Endometrial microvascular endothelial cells (primary cell): ENCODE measurements around the gene NAP1L4. TPM values are rescaled to one million over a fixed set of nuclear protein-coding genes. Genes with fewer than 3 reads are reported as not detected.
"Not testable (repeated sequence)": the region's sequence is repeated elsewhere in the genome, so short reads cannot be mapped to it uniquely, and the experiment has no call there.

Experiments
- in situ Hi-C: cut with HindIII; loops from 2 replicates; pipeline ENCODE4 v1.10.0; 2017; ENCODE audit warnings: low sequenced_read_pairs, low pct_unique_long_range_greater_than_20kb; ENCODE audit errors: inconsistent ontology term
- total RNA-seq: library from RNA; depleted of rRNA; stranded (reverse); fragments of >200 nt; gene quantifications from one replicate; pipeline ENCODE4 v1.2.3, GENCODE V29; 2015; ENCODE audit errors: inconsistent ontology term

The NAP1L4 gene
- total RNA-seq, 1 donor from 2014 or later = 145 TPM

- in situ Hi-C loops = no loop called here
Observed at GRCh38 chr11:2945031-2945756, 46.9 kb downstream of the NAP1L4 start.

- in situ Hi-C loops = no loop called here
Observed at GRCh38 chr11:2944530-2944929, 47.6 kb downstream of the NAP1L4 start.

GRCh38 chr11:2943711-2944118 is 48.4 kb downstream of the NAP1L4 start:
- in situ Hi-C loops = no loop called here

DNA sequence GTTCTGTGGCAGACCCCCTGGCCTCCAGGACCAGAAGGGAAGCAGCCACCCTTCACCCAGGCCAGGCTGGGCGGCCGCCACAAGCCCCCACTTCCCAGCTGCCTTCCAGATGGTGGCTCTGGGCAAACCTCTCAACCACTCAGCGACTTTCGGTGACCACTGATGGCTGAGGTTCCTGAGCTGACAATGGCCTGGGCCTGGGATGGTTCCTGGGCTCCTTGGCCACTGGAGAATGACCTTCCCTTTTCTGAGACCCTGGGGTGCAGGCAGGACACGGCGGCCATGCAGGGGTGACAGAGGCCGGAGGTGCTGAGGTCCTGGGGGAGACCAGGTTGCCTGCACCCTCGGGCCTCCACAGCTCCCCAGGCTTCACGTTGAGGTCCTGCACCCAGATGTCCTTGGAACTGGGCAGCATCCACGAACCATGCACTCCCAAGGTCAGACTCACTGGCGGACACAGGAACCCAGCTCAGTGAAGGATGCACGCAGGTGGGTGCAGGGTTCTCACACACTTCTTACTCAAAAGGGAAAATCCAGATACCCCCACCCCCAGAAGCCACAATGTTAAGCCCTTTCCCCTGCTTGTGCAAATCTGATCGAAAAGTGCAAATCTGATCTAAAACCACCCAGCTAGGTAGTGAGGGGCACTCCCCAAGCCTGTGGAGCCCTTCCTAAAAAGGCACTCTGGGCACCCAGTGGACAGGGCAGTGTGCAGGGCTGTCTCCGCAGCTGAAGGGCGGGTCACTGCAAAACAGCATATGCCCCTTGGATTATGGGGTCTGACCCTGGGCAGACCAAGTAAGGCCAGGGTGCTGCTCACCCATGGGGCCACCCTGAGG is 49.0 kb downstream of the NAP1L4 start:
- in situ Hi-C loops = no loop called here

DNA sequence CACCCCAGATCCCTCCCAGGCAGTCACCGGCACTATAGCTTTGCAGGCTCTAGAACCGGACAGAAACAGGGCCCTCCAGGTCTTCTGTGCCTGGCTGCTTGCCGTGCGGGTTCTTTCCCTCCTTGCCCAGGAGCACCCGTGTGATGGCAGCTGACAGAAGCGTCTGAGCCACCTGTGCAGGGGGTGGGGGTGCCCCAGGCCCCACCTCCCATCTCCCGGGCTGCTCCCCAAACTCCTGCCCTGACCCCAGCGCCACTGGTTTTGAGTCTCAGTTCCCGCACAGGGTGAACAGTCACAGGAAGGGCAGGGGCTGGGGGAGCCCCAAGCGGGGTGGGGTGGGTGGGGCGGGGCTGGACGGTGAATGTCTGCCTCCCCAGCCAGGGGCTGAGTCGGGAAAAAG is 49.7 kb downstream of the NAP1L4 start:
- in situ Hi-C loops = no loop called here

DNA sequence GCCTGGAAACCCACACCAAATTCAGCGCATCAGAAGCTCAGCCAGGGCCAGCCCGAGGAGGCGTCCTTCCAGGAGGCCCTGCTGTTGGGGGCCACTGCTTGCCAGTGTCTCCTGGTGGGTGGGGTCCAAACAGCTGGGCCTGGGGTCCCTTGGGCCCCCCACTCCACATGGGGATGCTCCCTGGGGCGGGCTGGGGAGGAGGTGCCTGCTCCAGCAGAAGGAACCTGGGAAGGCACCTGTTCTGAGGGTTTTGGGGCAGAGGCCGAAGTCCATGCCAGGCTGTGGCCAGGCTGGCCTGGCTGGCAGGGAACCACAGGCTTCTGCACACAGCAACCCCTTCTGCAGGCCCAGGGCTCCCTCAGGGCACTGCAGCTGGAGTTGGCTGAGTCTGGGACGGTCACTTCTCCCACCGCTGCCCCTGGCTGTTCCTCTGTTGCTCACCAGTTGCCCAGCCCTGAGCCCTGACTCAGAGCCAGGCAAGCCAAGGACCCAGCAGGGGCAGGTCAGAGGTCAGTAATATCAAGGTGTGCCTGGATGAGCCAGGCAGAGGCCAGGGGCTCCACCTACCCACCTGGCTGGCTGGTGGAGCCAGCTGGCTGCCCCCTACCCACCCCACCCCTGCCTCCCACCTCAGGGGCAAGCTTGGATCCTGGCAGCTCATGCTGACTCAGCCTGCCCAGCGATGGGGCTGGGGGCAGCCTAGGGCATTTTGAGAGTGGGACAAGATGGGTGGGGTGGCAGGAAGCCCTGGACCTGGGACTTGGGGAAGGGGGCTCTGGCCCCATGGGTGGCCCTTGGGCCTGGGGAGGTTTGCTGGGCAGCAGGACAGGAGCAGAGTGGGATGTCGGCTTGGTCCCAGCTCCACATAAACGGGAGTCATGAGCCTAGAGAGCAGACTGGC is 51.0 kb downstream of the NAP1L4 start:
- in situ Hi-C loops = no loop called here

- in situ Hi-C loops = no loop called here
Observed at GRCh38 chr11:2940147-2940920, 51.8 kb downstream of the NAP1L4 start.

DNA sequence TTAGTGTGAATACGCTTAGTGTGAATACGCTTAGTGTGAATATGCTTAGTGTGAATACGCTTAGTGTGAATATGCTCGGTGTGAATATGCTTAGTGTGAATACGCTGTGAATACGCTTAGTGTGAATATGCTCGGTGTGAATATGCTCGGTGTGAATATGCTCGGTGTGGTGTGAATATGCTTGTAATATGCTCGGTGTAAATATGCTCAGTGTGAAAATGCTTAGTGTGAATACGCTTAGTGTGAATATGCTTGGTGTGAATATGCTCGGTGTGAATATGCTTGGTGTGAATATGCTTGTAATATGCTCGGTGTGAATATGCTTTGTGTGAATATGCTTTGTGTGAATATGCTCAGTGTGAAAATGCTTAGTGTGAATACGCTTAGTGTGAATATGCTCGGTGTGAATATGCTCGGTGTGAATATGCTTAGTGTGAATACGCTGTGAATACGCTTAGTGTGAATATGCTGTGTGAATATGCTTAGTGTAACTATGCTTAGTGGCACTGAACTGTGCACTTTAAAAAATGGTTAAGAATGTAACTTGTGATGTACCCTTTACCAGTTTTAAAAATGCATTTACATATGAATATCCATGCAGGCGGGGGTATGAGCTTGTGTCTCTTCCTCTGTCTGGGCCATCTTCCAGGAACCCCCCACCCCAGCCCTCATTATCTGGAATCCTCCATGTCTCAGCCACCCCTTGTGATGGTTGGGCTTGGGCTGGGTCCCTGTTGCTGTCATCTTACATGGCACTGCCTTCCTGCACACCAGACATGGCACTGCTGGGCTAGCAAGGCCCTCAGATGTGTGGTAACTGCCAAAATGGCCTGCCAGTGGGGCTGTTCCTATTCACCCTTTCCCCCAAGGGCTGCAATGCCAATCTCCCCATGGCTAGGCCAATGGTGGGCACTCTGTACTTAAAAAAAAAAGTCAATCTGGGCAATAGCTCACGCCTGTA is 53.4 kb downstream of the NAP1L4 start:
- in situ Hi-C loops = not testable (repeated sequence)

DNA sequence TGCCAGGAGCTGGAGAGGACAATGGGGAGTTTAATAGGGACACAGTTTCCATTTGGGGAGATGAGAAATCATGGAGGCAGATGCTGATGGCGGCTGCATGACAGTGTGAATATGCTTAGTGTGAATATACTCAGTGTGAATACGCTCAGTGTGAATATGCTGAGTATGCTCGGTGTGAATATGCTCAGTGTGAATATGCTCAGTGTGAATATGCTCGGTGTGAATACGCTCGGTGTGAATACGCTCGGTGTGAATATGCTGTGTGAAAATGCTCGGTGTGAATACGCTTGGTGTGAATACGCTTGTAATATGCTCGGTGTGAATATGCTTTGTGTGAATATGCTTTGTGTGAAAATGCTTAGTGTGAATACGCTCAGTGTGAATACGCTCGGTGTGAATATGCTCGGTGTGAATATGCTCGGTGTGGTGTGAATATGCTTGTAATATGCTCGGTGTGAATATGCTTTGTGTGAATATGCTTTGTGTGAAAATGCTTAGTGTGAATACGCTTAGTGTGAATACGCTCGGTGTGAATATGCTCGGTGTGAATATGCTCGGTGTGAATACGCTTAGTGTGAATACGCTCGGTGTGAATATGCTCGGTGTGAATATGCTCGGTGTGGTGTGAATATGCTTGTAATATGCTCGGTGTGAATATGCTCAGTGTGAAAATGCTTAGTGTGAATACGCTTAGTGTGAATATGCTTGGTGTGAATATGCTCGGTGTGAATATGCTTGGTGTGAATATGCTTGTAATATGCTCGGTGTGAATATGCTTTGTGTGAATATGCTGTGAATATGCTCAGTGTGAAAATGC is 54.3 kb downstream of the NAP1L4 start:
- in situ Hi-C loops = not testable (repeated sequence)

DNA sequence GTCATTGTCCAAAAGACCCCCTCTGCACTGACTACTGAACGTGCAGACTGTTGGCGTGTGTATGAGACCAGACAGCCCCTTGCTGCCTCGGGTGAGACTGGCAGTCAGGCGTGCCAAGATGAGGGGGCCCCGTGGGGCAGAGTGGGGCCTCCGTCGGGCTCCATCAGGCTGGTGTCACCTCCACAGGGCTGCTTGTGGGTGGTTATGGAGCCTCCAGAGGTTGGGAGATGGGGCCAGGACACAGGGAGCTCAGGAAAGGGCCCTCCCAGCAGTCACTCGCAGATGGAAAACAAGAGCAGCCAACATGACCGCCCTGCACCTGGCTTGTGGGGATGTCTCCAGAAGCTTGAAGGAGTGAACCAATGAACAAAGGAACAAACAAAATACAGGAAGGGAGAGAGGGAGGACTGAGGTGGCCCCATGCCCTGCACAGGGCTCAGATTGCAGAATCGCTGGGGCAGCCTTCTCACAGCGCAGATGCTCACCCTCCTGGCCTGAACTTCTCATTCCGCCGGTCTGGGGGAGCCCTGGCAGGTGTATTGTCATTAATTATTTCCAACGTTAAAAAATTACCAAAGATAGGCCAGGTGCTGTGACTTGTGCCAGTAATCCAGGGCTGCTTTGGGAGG is 57.4 kb downstream of the NAP1L4 start:
- in situ Hi-C loops = no loop called here

DNA sequence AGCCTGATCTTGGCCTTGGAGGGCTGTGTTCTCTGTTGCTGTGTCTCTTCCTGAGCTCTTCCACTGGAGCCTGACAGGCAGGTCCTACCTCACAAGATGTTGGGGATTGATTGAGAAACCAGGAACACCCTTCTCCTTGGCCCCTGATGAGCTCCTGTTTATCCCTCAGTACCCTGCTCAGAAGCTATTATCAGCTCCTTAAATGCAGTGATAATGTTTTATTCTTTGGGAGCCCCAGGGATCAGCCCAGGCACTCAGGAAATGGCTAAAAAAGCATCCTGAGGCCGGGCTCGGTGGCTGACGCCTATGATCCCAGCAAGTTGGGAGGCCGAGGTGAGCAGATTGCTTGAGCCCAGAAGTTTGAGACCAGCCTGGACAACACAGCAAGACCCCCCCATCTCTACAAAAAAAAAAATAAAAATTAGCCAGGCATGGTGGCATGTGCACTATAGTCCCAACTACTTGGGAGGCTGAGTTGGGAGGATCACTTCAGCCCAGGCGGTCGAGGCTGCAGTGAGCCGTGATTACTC is 58.0 kb downstream of the NAP1L4 start:
- in situ Hi-C loops = no loop called here

DNA sequence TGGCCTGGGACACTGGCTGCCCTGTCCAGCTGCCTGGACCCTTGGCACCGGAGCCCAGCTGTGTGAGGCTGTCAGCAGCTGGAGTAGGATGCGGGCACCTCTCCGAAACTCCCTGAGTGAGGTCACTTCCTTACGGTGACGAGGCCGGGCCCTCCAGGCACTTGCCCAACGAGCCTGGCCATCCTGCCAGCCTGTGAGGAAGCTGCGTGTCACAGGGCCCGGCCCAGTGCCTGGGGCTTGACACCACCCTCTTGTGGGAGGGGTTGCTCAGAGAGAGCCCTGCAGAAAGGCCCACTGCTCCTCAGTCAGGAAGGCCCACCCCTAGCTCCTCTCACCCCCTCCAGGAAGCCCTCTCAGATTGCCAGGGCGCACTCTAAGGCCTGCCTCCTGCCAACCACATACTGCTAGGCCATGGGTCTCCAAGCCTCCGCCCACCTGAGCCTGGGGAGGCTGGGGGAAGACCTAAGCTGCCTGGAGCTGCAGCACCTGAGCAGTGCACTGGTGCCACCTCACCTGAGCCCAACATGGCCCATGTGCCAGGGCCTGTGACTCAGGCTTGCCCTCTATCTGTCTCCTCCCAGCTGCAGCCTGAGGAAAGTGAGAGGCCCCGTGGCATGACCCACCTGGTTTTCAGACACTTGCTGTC is 58.6 kb downstream of the NAP1L4 start:
- in situ Hi-C loops = no loop called here

GRCh38 chr11:2932850-2933251 is 59.3 kb downstream of the NAP1L4 start:
- in situ Hi-C loops = no loop called here

- in situ Hi-C loops = no loop called here
Observed at GRCh38 chr11:2931771-2932738, 60.1 kb downstream of the NAP1L4 start.

- in situ Hi-C loops = no loop called here
Observed at GRCh38 chr11:2931420-2931746, 60.7 kb downstream of the NAP1L4 start.
